H9 (cell line): Measurements from ENCODE around the gene KDM2A. TPM values are rescaled to one million over a fixed set of nuclear protein-coding genes. Genes with fewer than 3 reads are reported as not detected.
A peak's percentile ranks its signal among the peaks of the same experiment; 100 is the strongest.

ENCODE experiments used
- DNase-seq: peaks from one replicate; pipeline ENCODE4 v3.0.0-alpha.2; 2017
- H2AFZ ChIP-seq: one replicate; pipeline ENCODE4 v1.6.1; 2013; ENCODE audit warnings: mild to moderate bottlenecking, low read length, control low read depth, moderate library complexity
- H2AK5ac ChIP-seq: 2 replicates; pipeline ENCODE4 v1.6.1; 2013; ENCODE audit warnings: low read length, control low read depth, mixed read lengths; ENCODE audit not compliant: insufficient read length
- H2BK120ac ChIP-seq: one replicate; pipeline ENCODE4 v1.6.1; 2013; ENCODE audit warnings: low read depth, mild to moderate bottlenecking, low read length, control low read depth, inconsistent platforms; ENCODE audit not compliant: poor library complexity, severe bottlenecking
- H2BK12ac ChIP-seq: 2 replicates; pipeline ENCODE4 v1.6.1; 2013; ENCODE audit warnings: low read length, control low read depth, mixed read lengths, low read depth; ENCODE audit not compliant: insufficient read length
- H2BK15ac ChIP-seq: 2 replicates; pipeline ENCODE4 v1.6.1; 2013; ENCODE audit warnings: low read depth, low read length, control low read depth
- H2BK20ac ChIP-seq: one replicate; pipeline ENCODE4 v1.6.1; 2013; ENCODE audit warnings: low read depth, mild to moderate bottlenecking, low read length, control low read depth, inconsistent platforms; ENCODE audit not compliant: poor library complexity, severe bottlenecking
- H2BK5ac ChIP-seq: 2 replicates; pipeline ENCODE4 v1.6.1; 2013; ENCODE audit warnings: low read length, control low read depth, mixed read lengths; ENCODE audit not compliant: insufficient read length
- H3K14ac ChIP-seq: 2 replicates; pipeline ENCODE4 v1.6.1; 2013; ENCODE audit warnings: low read length, control low read depth; ENCODE audit not compliant: insufficient read depth
- H3K18ac ChIP-seq: 2 replicates; pipeline ENCODE4 v1.6.1; 2013; ENCODE audit warnings: low read depth, mild to moderate bottlenecking, mixed read lengths, low read length, control low read depth; ENCODE audit not compliant: insufficient read length
- H3K23ac ChIP-seq: 2 replicates; pipeline ENCODE4 v1.6.1; 2013; ENCODE audit warnings: low read length, control low read depth, mixed read lengths, low read depth; ENCODE audit not compliant: insufficient read length
- H3K23me2 ChIP-seq: 2 replicates; pipeline ENCODE4 v1.6.1; 2013; ENCODE audit warnings: low read depth, mild to moderate bottlenecking, mixed read lengths, low read length, control low read depth; ENCODE audit not compliant: insufficient read length, poor library complexity, severe bottlenecking
- H3K27ac ChIP-seq: 2 replicates; pipeline ENCODE4 v1.5.1; 2013; ENCODE audit warnings: low read length, control low read depth, mixed read lengths, low read depth; ENCODE audit not compliant: insufficient read length
- H3K27me3 ChIP-seq: 2 replicates; pipeline ENCODE4 v1.6.1; 2013; ENCODE audit warnings: low read length, control low read depth, inconsistent platforms; ENCODE audit not compliant: insufficient read depth
- H3K4ac ChIP-seq: 2 replicates; pipeline ENCODE4 v1.6.1; 2013; ENCODE audit warnings: low read depth, mild to moderate bottlenecking, control low read depth, inconsistent platforms, low read length, moderate library complexity
- H3K4me1 ChIP-seq: 2 replicates; pipeline ENCODE4 v1.6.1; 2013; ENCODE audit warnings: low read length, control low read depth, inconsistent platforms; ENCODE audit not compliant: insufficient read depth
- H3K4me2 ChIP-seq: 2 replicates; pipeline ENCODE4 v1.6.1; 2013; ENCODE audit warnings: low read length, control low read depth, mixed read lengths; ENCODE audit not compliant: insufficient read length, insufficient read depth
- H3K56ac ChIP-seq: 2 replicates; pipeline ENCODE4 v1.6.1; 2013; ENCODE audit warnings: low read depth, mild to moderate bottlenecking, mixed read lengths, low read length, control low read depth; ENCODE audit not compliant: insufficient read length
- H3K79me1 ChIP-seq: 2 replicates; pipeline ENCODE4 v1.6.1; 2013; ENCODE audit warnings: low read depth, mild to moderate bottlenecking, moderate library complexity, low read length, control low read depth, inconsistent platforms; ENCODE audit not compliant: insufficient read depth, poor library complexity, severe bottlenecking
- H3K79me2 ChIP-seq: 2 replicates; pipeline ENCODE4 v1.6.1; 2013; ENCODE audit warnings: low read length, control low read depth, inconsistent platforms; ENCODE audit not compliant: insufficient read depth
- H3K9ac ChIP-seq: 2 replicates; pipeline ENCODE4 v1.6.1; 2013; ENCODE audit warnings: low read length, control low read depth, mixed read lengths; ENCODE audit not compliant: insufficient read length; ENCODE audit errors: extremely low read depth
- H3K9me3 ChIP-seq: one replicate; pipeline ENCODE4 v1.6.1; 2013; ENCODE audit warnings: low read depth, low read length, inconsistent platforms; ENCODE audit not compliant: control insufficient read depth
- H3T11ph ChIP-seq: one replicate; pipeline ENCODE4 v1.6.1; 2013; ENCODE audit warnings: mild to moderate bottlenecking, low read length, control low read depth, inconsistent platforms
- H4K20me1 ChIP-seq: one replicate; pipeline ENCODE4 v1.6.1; 2013; ENCODE audit not compliant: control insufficient read depth, insufficient read length, insufficient read depth
- H4K5ac ChIP-seq: 2 replicates; pipeline ENCODE4 v1.6.1; 2013; ENCODE audit warnings: low read depth, mild to moderate bottlenecking, mixed read lengths, low read length, control low read depth; ENCODE audit not compliant: insufficient read length
- H4K8ac ChIP-seq: replicated peaks from 2 replicates; pipeline ENCODE4 v1.6.1; 2013; ENCODE audit warnings: low read length, control low read depth, mixed read lengths, low read depth; ENCODE audit not compliant: insufficient read length
- H4K91ac ChIP-seq: 2 replicates; pipeline ENCODE4 v1.6.1; 2013; ENCODE audit warnings: low read depth, mild to moderate bottlenecking, moderate library complexity, mixed read lengths, low read length, control low read depth; ENCODE audit not compliant: insufficient read length
- H3K27ac Mint-ChIP-seq, 3 experiments: 2 replicates in 2 of 3; 3 replicates in 1 of 3; pipeline ENCODE4 v1.8.0; 2020 to 2021; ENCODE audit warnings: mixed read lengths in 3 of 3, mild to moderate bottlenecking in 1 of 3, moderate library complexity in 1 of 3
- H3K27me3 Mint-ChIP-seq: 2 replicates; pipeline ENCODE4 v1.8.0; 2021; ENCODE audit warnings: low read depth, mild to moderate bottlenecking, moderate library complexity, mixed read lengths
- H3K36me3 Mint-ChIP-seq, 3 experiments: 2 replicates in 2 of 3; 3 replicates in 1 of 3; pipeline ENCODE4 v1.8.0; 2020 to 2021; ENCODE audit warnings: low read depth in 3 of 3, mixed read lengths in 3 of 3; ENCODE audit not compliant: insufficient read depth in 1 of 3
- H3K4me1 Mint-ChIP-seq, 2 experiments: 2 replicates each; pipeline ENCODE4 v1.8.0; 2020; ENCODE audit warnings: mixed read lengths in 2 of 2
- H3K4me3 Mint-ChIP-seq, 2 experiments: 2 replicates in 1 of 2; 3 replicates in 1 of 2; pipeline ENCODE4 v1.8.0; 2020 to 2021; ENCODE audit warnings: mild to moderate bottlenecking in 2 of 2, mixed read lengths in 2 of 2, moderate library complexity in 1 of 2
- H3K9me3 Mint-ChIP-seq, 2 experiments: 2 replicates in 1 of 2; 3 replicates in 1 of 2; pipeline ENCODE4 v1.8.0; 2020; ENCODE audit warnings: mild to moderate bottlenecking in 2 of 2, mixed read lengths in 2 of 2, moderate library complexity in 1 of 2
- CTCF ChIP-seq: fragments of 200-600 bp; sonication (generic); conservative IDR thresholded peaks from 3 replicates; pipeline ENCODE4 v1.8.0; 2021; ENCODE audit warnings: antibody characterized with exemption, mild to moderate bottlenecking
- WGBS: extraction: QIAGEN DNeasy Blood & Tissue Kit; methylation state at CpG from one replicate; pipeline ENCODE4 v1.1.7; 2013; ENCODE audit warnings: missing lambda C conversion rate, low lambda C conversion rate, mixed read lengths; ENCODE audit not compliant: insufficient read length; ENCODE audit errors: extremely low coverage; 5-methylcytosine and 5-hydroxymethylcytosine counted together
- total RNA-seq: library from RNA; stranded (reverse); gene quantifications from 2 replicates; pipeline ENCODE4 v1.2.1, GENCODE V29; 2021

Gene KDM2A
- total RNA-seq, 1 experiment from 2014 or later = 85.9 TPM

DNA sequence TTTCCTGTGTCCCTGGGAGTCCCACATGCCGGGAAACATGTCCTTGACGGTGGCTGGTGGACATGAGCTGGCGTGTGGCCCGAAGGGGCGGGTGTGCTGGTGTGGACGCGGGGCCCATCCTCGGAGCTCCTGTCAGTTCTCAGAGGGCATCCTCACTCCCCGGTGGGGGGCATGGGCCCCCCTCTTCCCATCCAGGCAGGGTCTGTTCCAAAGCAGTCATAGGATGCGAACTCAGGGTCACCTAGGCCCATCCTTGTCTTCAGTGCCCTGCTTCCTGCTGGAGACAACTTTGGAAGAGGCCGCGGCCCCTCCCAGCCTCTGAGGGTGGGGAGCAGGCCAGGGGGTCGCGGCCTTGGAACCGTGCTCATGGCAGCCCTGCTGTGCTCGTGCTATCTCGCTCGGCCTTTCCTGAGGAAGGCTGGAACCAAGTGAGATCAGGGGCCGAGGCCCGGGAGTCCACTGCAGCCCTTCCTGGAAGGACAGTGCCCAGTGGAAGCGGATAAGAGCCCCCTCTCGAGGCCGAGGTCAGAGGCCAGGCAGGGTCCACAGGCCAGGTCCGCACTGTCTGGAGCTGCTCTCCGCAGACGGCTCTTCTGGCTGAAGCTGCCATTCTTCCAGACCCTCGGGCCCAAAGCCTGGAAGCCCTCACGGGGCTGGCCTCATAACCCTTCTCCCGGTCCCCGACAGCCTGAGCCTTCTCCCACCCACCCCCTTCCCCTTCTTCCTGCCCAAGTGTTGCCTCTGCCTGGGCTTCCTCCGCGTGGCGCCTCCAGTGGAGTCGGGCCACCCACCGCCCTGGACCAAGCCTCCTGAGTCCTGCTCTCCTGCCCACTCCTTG, 155.9 kb downstream of the KDM2A start:
- H3K79me2 ChIP-seq = peaks cover 7% of the 10 kb centered on the region; the same call in 1 of the 2 replicates
- no peak for DNase-seq
- no peak overlapping the region for H3K56ac ChIP-seq
- H3K4me3 Mint-ChIP-seq = no peak overlapping the region
- H2BK5ac ChIP-seq = no peak overlapping the region
- H3K4me1 Mint-ChIP-seq = peaks cover 32 to 40% of the 10 kb centered on the region in 2 experiments
- no peak overlapping the region for H3K23ac ChIP-seq
- H3K9me3 Mint-ChIP-seq = no peaks in the 10 kb centered on the region
- no peak overlapping the region for H3T11ph ChIP-seq
- no peaks in the 10 kb centered on the region for H3K9me3 ChIP-seq
- H4K20me1 ChIP-seq = no peaks in the 10 kb centered on the region
- H3K27me3 ChIP-seq = no peaks in the 10 kb centered on the region
- H3K27ac ChIP-seq = no peak overlapping the region
- TF ChIP-seq CTCF = no peak
- H2AK5ac ChIP-seq = no peak overlapping the region
- H2BK120ac ChIP-seq = no peak overlapping the region
- peaks cover 3% of the 10 kb centered on the region for H3K23me2 ChIP-seq
- H2BK20ac ChIP-seq = no peak overlapping the region
- no peak overlapping the region for H4K5ac ChIP-seq
- H3K9ac ChIP-seq = no peak overlapping the region
- H3K27me3 Mint-ChIP-seq = no peaks in the 10 kb centered on the region
- H3K14ac ChIP-seq = no peak overlapping the region; the same call in 1 of the 2 replicates
- H3K4me1 ChIP-seq = peaks cover 12% of the 10 kb centered on the region
- no peak overlapping the region for H3K18ac ChIP-seq
- no peak overlapping the region for H4K91ac ChIP-seq
- WGBS = no CpG with 5 or more reads among the region's 35 CpGs
- H3K4ac ChIP-seq = no peak overlapping the region
- no peak overlapping the region for H2BK15ac ChIP-seq
- H2AFZ ChIP-seq = no peak overlapping the region
- H3K4me2 ChIP-seq = no peak overlapping the region
- H3K36me3 Mint-ChIP-seq = peaks cover 4 to 14% (median 11%) of the 10 kb centered on the region in 3 experiments; a peak in 6 of 7 replicates
- no peak overlapping the region for H2BK12ac ChIP-seq
- no peaks in the 10 kb centered on the region for H3K79me1 ChIP-seq
- H4K8ac ChIP-seq = no peak overlapping the region
- peak overlapping the region; percentile 22 to 93 (median 28); a peak in 4 of 7 replicates for H3K27ac Mint-ChIP-seq
